ENCODE results near the gene CCDC174.

DNA sequence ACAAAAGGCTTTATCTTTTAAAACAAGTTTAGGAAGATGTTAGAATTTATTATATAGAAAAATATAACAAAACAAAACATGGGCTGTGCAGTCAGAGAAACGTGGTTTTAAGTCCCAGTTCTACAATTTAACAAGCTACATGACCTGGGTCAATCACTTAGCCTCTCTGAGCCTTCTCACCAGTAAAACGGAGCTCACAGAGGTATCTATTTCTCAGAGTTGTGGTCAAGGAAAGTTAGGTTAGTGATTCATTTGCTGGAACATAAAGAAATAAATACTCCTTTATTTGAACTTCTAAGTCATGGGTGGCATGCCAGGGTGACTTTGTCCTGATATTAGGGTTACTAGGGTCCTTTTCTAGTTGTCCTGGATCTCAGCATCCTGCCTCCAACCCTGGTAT, 10.8 kb upstream of the CCDC174 start:
- TF ChIP-seq, protein P1, sequence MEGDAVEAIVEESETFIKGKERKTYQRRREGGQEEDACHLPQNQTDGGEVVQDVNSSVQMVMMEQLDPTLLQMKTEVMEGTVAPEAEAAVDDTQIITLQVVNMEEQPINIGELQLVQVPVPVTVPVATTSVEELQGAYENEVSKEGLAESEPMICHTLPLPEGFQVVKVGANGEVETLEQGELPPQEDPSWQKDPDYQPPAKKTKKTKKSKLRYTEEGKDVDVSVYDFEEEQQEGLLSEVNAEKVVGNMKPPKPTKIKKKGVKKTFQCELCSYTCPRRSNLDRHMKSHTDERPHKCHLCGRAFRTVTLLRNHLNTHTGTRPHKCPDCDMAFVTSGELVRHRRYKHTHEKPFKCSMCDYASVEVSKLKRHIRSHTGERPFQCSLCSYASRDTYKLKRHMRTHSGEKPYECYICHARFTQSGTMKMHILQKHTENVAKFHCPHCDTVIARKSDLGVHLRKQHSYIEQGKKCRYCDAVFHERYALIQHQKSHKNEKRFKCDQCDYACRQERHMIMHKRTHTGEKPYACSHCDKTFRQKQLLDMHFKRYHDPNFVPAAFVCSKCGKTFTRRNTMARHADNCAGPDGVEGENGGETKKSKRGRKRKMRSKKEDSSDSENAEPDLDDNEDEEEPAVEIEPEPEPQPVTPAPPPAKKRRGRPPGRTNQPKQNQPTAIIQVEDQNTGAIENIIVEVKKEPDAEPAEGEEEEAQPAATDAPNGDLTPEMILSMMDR (conservative IDR thresholded peaks at IDR 0.05; ENCODE audit: low read length): no peak
- no peak for TF ChIP-seq EZH2phosphoT487 (IDR thresholded peaks at IDR 0.05; ENCODE audit: borderline replicate concordance)

Data from Loucy (cell line).